ENCODE results near the gene CDKN2AIP. TPM values are rescaled to one million over a fixed set of nuclear protein-coding genes. Genes with fewer than 3 reads are reported as not detected.
A peak's percentile ranks its signal among the peaks of the same experiment; 100 is the strongest.
"Not testable (repeated sequence)": the region's sequence is repeated elsewhere in the genome, so short reads cannot be mapped to it uniquely, and the experiment has no call there.

The CDKN2AIP gene
- polyA plus RNA-seq, 4 donors = 22.6 to 44.2 (median 35.1) TPM

DNA sequence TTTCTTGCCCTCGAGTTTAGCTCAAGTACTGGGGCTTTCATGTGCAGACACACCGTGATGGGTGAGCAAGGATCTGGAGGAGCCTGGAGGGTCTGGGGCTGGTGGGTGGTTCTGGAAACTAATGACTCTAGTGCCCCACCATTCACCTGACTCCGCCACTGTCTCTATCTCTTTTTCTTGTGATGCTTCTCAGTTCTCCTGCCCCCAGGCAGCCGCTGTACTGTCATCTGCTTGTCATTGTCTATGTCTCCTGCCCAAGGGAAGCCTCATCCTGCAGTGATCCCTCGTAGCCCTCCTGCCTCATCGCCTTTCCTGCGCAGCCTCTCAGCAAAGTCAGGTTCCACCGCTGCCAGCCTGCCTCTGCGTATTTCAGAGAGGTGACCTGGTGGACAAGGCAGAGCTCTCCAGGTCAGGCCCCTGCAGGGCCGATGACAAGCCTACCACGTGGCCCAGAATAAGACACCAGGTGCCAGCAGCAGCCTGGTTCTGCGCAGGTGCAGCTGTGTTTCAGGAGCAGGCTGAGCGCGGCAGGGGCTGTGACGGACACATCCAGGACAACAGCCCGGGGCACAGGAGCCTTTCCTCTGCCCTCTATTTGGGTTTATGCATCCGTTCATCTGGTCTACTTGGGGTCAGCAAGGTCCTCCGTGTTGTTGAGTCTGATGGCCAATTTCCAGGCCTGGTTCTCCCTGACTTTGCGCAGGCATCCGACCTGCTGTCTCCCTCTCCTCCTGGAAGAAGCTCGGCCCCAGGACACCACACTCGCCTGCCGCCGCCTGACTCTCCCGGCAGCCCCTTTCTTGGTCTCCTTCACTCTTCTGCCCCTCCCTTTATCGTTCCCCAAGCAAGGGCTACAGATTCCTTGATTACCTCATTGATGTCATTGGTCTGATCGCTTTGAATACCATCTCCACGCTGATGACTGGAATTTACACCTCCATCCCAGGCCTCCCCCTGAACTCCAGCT is 30.9 kb upstream of the CDKN2AIP start:
- no peak for DNase-seq (ENCODE audit: low read depth in 4 of 4, low spot score in 3 of 4)

DNA sequence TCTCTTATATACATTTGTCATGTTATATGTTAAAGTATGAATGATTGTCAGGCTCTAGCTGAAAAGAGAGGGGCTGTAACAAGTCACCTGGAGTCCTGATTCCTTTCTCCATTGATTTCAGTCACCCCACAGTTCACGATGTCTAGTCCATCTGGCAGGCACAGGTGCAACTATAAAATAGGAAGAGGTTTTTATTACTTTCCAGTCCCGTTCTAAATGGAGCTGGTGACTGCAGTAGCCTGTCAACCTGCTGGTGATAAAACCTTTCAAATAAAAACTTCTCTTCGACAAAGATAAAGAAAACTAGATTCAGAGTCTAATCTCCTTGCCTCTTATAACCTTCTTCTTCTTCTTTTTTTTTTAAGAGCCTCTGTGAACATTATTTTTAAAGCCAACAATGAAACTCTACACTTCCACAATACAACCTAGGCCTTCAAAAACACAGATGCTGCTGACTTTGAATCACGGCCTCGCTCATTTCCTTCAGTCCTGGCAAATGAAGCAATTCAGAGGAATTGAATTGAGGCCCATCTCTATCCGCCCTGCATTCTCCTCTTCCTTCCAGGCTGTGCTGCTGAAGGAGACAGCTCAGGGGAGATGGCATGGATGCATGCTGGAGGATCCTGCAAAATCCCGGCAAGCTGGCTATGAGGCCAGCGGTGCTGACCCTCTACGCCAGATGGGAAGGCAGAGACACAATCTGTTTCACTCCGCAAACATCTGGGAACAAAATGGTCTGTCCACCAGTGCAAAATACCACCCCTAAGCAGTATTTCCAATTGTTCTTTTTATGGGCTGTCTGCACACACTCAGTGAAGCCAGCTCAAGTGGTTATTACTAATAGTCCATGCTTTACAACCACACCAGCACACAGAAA is 27.3 kb upstream of the CDKN2AIP start:
- no peak for DNase-seq (ENCODE audit: low read depth in 4 of 4, low spot score in 3 of 4)

DNA sequence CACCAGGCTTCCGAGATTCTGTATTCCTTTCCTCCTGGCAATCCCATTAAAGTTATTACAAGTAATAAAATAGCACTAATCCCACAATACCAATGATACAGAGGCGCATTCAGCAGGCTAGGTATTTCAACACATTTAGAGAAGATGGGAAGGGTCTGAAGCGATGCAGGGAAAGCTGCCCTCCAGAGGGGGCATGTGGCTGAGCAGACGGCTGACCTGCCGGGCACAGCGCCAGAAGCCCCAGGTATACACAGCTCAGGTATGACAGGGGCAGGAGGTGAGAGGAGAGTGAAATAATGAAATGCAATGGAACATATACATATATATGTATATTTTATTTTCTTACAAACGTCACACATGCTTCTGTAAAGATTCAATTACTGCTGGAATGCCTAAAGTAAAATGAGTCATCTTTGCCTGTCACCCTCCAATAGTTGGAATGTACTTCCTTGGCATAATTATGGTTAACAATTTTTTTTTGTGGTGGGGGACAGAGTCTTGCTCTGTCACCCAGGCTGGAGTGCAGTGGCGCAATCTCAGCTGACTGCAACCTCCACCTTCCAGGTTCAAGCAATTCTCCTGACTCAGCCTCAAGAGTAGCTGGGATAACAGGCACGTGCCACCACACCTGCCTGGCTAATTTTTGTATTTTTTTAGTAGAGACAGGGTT is 21.3 kb upstream of the CDKN2AIP start:
- DNase-seq (ENCODE audit: low read depth in 4 of 4, low spot score in 3 of 4) = no peak

DNA sequence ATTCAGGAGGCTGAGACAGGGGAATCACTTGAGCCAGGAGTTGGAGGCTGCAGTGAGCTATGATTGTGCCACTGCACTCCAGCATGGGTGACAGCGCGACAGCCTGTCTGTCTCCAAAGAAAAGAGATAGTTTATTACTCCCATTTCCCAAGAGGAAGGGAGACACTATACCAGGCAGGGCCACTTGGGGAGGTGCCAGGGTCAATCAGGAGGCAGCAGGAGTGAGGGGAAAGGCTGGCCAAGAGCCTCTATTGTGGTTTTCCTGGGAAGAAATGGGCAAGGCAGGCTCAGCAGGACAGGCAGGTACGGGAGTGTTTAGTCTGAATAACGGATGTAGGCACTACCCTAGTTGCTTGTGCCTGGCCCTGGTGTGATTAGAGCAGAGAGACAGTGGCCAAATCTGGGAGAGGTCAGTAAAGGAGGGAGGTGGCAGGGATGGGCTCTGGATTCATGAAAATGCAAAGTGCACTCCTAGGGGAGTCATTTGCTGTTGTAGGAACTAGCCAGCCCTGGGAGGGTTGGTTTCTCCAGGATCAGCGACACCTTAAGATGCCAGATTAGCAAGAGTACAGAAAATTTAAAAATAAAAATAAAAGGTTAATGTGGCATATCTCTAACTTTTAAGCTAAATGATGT is 20.2 kb upstream of the CDKN2AIP start:
- no peak for DNase-seq (ENCODE audit: low read depth in 4 of 4, low spot score in 3 of 4)

DNA sequence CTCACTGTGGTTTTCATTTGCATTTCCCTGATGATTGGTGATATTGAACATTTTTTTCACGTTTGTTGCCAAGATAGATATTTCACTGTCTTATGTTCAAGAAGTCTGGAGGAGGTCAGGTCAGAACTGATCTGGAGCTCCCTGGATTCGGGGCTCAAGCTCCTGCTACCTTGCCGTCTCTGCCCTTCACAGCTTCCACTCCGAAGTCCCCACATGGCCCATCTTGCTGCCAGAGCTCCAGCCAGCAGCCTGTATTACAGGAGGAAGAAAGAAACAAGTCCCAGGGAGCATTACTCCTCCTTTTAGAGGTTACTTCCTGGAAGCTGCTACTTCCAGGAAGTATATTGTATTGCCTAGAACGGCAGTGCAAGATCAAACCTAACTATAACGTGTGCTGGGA is 17.9 kb upstream of the CDKN2AIP start:
- no peak for DNase-seq (ENCODE audit: low read depth in 4 of 4, low spot score in 3 of 4)

DNA sequence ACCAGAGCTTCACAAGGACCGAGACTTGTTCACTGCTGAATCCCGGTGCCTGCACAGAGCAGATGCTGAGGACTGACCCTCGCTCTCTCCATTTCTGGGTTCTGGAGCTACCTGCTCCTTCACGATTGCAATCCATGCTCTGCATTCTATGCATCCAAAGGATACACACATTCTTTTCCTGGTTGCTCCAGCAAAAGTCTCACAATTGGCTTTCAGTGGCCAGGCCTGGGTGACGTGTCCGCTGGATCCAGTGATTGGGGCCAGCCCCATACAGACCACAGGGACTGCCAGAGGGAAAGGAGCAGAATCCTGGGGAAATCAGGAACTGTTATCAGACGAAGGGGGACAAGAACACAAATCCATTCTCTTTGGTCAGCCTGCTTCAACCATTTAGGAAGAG is 14.9 kb upstream of the CDKN2AIP start:
- DNase-seq (ENCODE audit: low read depth in 4 of 4, low spot score in 3 of 4) = no peak

DNA sequence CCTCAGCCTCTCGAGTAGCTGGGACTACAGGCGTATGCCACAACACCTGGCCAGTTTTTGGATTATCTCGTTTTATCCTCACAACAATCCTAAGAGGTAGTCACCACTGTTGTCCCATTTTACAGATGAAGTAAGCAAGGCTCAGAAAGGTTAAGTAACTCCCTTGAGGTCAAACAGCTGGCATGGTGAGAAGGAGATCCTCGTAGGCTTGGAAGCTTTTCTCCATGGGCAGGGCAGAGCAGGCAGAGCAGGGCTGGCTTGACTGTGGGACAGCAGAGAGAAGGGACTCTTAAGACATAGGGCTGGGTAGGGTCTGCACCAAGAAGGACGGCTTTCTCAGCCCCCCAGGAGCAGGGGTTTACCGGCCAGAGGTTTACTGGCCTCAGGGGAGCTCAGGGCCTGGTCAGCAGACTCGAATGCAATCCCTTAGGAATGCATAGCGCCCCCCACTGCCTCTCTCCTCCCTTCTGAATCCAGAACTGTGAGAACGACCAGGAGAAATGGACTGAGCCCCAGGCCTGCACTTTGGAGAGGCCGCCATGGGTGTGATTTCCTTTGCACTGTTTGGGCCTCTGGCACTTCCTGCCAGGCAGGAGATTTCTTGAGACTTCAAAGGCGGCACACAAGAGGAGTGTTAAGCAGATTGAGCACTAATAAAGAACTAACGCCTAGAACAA is 14.0 kb upstream of the CDKN2AIP start:
- no peak for DNase-seq (ENCODE audit: low read depth in 4 of 4, low spot score in 3 of 4)

DNA sequence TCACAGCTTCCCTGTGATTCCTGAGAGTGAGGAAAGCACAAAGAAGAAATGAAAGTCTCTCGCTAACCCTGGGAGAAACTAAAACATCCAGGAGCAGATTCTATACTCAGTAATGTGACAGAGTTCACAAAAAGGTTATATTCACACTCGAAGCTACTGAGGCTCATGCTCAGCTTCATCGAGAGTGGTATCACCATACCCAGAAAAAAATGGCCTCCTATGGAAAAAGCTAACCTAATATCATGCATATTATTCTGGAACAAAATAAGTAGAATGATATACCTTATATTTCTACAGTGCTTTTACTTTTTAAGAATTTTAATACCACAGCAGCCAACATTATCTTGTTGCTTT is 13.5 kb upstream of the CDKN2AIP start:
- DNase-seq (ENCODE audit: low read depth in 4 of 4, low spot score in 3 of 4) = no peak

DNA sequence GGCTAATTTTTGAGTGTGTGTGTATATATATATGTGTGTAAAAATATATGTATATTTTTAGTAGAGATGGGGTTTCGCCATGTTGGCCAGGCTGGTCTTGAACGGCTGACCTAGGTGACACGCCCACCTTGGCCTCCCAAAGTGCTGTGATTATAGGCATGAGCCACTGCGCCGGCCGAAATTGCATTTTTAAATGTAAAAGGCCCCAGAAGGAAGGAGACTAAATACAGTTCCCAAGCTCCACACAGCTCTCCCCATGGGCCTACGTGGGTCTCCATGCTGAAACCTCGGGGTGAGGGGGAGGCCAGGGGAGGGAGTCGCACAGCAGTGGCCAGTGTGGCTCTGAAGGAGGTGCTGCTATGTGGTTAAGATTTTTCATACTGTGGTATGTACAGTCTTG is 12.8 kb upstream of the CDKN2AIP start:
- no peak for DNase-seq (ENCODE audit: low read depth in 4 of 4, low spot score in 3 of 4)

DNA sequence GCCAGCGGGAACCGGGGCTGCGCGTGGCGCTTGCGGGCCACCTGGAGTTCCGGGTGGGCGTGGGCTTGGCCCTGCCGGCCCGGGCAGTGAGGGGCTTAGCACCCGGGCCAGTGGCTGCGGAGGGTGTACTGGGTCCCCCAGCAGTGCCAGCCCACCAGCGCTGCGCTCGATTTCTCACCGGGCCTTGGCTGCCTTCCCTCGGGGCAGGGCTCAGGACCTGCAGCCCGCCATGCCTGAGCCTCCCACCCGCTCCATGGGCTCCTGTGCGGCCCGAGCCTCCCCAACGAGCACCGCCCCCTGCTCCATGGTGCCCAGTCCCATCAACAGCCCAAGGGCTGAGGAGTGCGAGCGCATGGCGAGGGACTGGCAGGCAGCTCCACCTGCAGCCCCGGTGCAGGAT is 11.3 kb upstream of the CDKN2AIP start:
- not testable (repeated sequence) for DNase-seq (ENCODE audit: low read depth in 4 of 4, low spot score in 3 of 4)

DNA sequence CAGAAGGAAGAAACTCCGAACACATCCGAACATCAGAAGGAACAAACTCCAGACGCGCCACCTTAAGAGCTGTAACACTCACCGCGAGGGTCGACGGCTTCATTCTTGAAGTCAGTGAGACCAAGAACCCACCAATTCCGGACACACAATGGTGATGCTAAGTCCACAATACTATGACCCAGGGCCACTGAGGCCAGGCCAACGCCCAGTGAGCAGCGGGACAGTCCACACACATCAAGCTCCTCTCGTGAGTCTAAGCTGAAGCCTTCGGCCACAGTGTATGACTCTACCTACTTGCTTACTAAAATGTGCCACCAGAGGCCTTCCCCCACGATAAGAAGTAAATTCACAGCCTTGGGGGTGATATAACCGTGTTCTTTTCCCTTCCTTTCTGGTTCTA is 10.2 kb upstream of the CDKN2AIP start:
- no peak for DNase-seq (ENCODE audit: low read depth in 4 of 4, low spot score in 3 of 4)

DNA sequence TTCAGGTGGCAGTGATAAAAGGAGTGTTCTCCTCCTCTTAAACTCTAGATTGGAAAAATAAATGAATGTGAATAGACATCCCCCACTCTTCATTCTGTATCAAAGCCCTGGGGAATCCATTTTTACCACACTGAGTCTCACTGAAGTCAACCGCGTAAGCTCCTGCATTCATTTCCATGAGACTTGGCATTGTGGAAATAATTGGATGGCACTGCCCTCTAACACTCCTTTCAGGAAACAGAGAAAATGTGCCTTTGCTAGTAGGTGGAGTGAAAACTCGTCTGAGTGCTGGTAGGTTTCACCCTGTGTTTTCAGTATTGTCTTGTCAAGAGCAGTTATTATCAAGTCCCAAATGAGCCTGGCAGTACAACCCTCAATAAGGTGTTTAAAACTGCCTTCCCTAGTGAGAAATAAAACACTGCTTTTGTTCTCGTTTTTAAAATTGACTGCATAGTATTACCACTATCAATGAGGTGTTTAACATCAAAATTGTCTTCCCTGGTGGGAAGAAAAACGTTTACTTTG is 9.7 kb upstream of the CDKN2AIP start:
- DNase-seq (ENCODE audit: low read depth in 4 of 4, low spot score in 3 of 4) = no peak

DNA sequence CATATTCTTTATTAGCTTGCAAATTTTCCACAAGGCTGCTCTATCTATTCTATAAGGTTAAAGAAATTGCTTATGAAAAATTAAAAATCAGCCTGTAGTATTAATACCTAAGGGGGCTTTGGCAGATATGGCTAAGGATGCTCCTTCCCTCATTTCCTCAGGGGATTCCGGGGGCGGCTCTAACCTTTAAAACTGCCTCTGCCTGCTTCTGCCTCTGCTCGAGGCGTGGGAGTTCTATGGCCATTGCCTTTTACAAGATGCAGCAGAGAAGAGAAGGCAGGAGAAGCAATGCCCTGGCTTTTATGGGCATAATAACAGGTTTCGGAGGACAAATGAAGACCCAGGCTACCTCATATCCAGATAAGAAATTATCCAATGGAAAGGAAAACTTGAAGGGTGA is 8.6 kb upstream of the CDKN2AIP start:
- no peak for DNase-seq (ENCODE audit: low read depth in 4 of 4, low spot score in 3 of 4)

DNA sequence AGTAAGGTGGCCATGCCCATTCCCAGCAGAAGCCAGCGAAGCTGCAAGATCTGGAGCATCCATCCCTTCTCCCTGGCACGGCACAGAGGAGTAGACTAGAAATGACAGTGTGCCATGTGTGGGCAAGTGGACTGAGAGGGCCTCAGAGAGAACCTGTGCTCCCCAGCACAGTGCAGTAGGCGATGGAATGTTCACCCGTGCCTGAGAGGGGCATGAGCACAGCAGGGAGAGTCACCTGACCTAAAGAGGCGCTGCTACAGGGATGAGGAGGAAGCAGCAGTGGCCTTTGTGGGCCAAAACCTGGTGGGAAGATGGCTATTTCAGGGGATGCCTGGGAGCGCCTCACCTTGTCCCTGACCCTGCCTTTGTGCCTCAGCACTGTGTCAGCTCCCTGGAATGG is 8.0 kb upstream of the CDKN2AIP start:
- no peak for DNase-seq (ENCODE audit: low read depth in 4 of 4, low spot score in 3 of 4)

DNA sequence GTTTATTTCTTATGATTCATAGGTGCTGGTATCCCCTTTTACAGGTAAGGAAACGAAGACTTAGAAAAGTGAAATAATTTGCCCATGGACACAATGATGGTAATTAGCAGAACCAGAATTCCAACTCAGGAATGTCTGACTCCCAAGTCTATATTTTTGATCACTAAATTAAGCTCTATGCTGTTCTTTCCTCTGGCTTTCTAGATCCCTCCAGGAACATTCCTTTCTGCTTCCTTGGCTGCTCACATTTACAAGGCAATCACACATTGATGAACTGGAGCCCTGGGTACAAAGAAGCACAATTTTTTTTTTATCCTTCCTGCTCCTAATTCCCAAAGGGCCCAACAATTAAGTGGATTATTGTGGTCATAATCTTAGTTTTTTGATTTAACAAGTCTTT is 7.0 kb upstream of the CDKN2AIP start:
- DNase-seq (ENCODE audit: low read depth in 4 of 4, low spot score in 3 of 4) = no peak

DNA sequence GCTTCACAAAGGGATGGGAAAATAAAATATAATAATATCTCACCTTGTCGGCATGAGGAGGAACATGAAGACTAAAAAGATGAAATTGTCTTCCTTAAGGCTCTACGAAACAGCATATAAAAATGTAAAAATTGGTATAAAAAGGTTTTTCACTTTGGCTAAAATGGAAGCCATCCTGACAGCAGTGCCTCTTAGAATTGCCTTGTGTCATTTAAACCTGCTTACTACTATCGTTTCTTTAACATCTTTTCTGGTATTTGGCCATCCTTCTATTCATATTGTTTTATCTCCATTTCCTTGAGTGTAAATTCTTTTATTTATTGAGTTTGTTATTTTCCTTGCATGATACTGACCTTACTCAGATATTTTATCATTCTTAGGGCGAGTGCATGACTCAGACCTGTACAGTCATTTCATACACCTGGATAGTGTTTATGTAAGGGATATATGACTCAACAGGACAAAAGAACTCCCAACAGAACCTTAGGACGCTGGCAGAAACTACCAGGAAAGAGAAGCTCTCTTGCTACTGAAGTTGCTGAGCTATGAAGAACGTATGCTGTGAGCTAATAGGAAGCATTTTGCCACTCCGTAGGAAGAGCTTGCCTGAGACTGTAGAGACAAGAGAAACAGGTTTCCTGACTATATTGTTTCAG is 5.8 kb upstream of the CDKN2AIP start:
- no peak for DNase-seq (ENCODE audit: low read depth in 4 of 4, low spot score in 3 of 4)

DNA sequence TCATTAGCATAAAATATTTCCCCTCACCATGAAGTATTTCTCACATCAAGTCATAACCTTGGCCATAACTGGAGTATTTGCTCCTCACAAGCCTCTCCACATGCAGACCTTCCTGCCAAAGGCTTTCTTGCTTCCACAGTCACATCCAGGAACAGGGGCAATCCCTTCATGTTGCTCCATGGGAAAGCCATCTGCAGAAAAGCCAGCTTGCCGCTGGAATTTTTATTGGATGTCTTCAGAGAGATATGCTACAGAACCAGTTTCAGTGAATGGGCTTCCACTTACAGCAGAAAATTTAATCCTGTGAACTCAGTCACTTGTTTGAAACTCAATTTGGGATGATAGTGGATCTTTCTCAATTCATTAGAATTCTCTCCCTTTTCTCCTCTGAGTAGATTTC is 3.2 kb upstream of the CDKN2AIP start:
- no peak for DNase-seq (ENCODE audit: low read depth in 4 of 4, low spot score in 3 of 4)

DNA sequence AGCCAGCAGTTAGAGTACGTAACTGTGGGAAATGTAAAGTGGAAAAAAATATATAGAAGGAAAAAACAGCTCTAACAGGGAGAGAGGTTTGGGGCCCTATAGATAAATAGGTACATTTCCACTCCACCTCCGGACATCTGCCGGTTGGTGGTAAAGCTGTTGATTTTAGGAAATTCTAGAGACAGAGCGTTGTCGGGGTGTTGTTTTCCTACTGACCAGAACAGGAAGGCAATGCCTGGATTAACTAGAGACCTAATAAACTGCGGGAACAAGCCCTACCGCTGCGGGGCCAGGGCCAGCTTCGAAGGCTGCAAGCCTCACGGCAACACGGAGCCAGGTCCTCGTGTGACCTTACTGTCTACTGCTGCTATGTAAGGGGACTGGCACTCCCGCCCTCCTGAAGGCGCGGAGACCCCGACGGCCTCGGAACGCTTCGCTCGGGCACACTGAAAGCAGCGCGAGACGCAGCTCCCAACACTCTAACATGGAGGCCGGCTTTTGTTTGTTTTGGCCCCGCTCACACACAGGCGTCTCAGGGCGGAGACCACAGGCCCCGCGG is 702 bp upstream of the CDKN2AIP start:
- peak in 3 of 4 donors; percentile 46 to 66 (median 55) for DNase-seq (ENCODE audit: low read depth in 4 of 4, low spot score in 3 of 4)

DNA sequence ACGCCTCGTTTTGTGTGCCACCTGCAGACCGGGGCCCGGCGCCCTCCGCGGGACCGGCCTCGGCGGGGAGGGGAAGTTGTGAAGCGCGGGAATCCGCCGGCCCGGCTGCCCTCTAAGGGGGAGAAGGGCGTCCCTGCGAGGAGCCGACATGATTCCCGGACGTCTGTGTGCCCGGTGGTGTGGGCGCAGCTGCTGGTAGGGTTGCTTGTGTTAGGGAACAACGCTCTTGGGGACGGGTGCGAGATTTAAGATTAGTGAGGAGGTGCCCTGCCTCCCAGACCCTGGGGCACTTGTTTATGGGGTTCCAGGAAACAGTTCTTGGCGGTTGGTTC is 627 bp downstream of the CDKN2AIP start:
- DNase-seq (ENCODE audit: low read depth in 4 of 4, low spot score in 3 of 4) = no peak
